Body of pancreas (tissue), 4 donors: Measurements from ENCODE around the gene RALGAPA1.

Experiments
- POLR2A ChIP-seq, 3 donors: fragments of 450-650 bp; IDR thresholded peaks; one replicate each; pipeline ENCODE4 v1.6.1; 2016; ENCODE audit warnings: antibody characterized with exemption in 3 of 3, mild to moderate bottlenecking in 2 of 3
- TF ChIP-seq, protein P1 (sequence below), 7 experiments: fragments of 450-650 bp in 4 of 7; fragments of 200-600 bp in 3 of 7; sonication (generic) in 3 of 7; IDR thresholded peaks; one replicate each; pipeline ENCODE4 v1.5.1; 2016 to 2019; ENCODE audit warnings: antibody characterized with exemption in 7 of 7

DNA sequence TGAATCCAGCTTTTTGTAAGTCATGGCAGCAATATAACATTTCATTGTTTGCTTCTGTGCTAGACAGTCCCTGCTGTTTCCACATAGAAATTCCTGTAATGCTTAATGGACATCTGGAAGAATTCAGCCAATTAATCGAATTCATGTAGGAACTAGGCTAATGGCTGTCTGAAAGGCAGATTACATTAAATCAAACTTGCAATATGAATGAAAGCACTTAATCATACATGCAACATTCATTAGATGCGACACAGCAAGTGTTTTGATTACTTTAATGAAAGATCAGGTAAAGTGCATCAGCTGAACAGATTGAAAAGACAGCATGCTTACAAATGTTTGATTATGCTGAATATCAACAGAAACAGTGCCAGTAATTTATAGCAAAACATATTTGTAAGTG lies 299.2 kb downstream of the RALGAPA1 start:
- TF ChIP-seq, protein P1, sequence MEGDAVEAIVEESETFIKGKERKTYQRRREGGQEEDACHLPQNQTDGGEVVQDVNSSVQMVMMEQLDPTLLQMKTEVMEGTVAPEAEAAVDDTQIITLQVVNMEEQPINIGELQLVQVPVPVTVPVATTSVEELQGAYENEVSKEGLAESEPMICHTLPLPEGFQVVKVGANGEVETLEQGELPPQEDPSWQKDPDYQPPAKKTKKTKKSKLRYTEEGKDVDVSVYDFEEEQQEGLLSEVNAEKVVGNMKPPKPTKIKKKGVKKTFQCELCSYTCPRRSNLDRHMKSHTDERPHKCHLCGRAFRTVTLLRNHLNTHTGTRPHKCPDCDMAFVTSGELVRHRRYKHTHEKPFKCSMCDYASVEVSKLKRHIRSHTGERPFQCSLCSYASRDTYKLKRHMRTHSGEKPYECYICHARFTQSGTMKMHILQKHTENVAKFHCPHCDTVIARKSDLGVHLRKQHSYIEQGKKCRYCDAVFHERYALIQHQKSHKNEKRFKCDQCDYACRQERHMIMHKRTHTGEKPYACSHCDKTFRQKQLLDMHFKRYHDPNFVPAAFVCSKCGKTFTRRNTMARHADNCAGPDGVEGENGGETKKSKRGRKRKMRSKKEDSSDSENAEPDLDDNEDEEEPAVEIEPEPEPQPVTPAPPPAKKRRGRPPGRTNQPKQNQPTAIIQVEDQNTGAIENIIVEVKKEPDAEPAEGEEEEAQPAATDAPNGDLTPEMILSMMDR (IDR thresholded peaks at IDR 0.05) = no peak
- TF ChIP-seq POLR2A (IDR thresholded peaks at IDR 0.05) = no peak
